ENCODE measurements around the gene KCNK10.

The KCNK10 gene

DNA sequence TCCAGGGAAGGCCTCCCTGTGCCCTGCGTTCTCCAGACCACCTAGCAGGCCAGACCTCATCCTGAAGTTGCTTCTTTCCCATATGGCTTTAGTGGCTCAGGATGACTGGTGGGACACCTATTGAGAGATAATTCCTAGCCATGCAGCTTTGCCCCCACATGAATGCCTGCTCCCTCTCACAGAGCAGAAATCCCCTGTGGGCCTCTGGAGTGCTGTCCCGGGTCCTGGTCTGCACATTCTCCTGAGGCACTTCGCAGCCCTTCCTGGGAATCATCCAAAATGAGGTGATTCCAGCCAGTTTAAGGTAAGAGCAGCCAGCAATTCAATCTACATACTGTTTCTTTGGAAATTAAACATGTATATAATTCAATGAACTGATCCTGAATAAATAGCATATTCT, 182.2 kb downstream of the KCNK10 start:
- Histone ChIP-seq H3K9ac (ENCODE audit: low read depth in 1 of 2, low read length in 2 of 2) (no peak overlapping the region), H3K4me1 (ENCODE audit: control insufficient read depth in 2 of 2, insufficient read depth in 2 of 2, low read length in 2 of 2) (no peaks in the 10 kb centered on the region), H3K27me3 (ENCODE audit: control insufficient read depth in 2 of 2, insufficient read depth in 2 of 2, low read length in 2 of 2) (peaks cover 0 to 3% of the 10 kb centered on the region in 2 donors), H3K9me3 (ENCODE audit: control insufficient read depth in 2 of 2, low read length in 2 of 2) (no peaks in the 10 kb centered on the region), H3K36me3 (ENCODE audit: control insufficient read depth in 2 of 2, insufficient read depth in 2 of 2, low read length in 2 of 2) (no peaks in the 10 kb centered on the region), H3K27ac (ENCODE audit: low read depth in 2 of 2, low read length in 2 of 2) (no peak overlapping the region), H3K4me3 (ENCODE audit: low read length in 2 of 2) (no peak overlapping the region)

DNA sequence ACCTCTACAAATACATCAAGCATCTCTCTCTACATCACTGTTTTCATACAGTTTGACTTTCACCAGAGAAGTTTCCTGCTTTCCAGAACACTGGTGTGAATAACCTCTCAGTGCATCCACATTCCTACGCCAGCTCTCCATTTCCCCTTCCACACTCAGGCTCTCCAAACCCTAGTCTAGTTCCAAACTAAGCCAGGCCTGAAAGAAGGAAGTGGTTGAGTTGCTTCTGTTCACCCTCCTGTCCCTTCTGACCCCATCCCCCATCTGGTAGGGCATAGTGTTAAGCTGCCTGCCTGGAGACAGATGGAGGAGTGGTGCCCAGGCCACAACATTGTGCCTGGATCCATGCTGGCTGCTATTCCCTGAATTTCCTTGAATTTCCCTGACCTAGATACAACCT, 185.7 kb downstream of the KCNK10 start:
- H3K9me3 ChIP-seq (ENCODE audit: control insufficient read depth in 2 of 2, low read length in 2 of 2), result peaks cover 0 to 4% of the 10 kb centered on the region in 2 donors
- no peak overlapping the region for H3K4me3 ChIP-seq (ENCODE audit: low read length in 2 of 2)
- H3K36me3 ChIP-seq (ENCODE audit: control insufficient read depth in 2 of 2, insufficient read depth in 2 of 2, low read length in 2 of 2), result no peaks in the 10 kb centered on the region
- H3K27me3 ChIP-seq (ENCODE audit: control insufficient read depth in 2 of 2, insufficient read depth in 2 of 2, low read length in 2 of 2), result peaks cover 0 to 3% of the 10 kb centered on the region in 2 donors
- H3K27ac ChIP-seq (ENCODE audit: low read depth in 2 of 2, low read length in 2 of 2), result no peak overlapping the region
- no peaks in the 10 kb centered on the region for H3K4me1 ChIP-seq (ENCODE audit: control insufficient read depth in 2 of 2, insufficient read depth in 2 of 2, low read length in 2 of 2)
- no peak overlapping the region for H3K9ac ChIP-seq (ENCODE audit: low read depth in 1 of 2, low read length in 2 of 2)

Data from mucosa of rectum (tissue), 2 donors.